HEK293 (cell line): ENCODE data around the gene CHL1.

Source experiments
- CTCF ChIA-PET: fragments of 350-600 bp; formaldehyde crosslinking; extraction: SDS; loops from one replicate; lab custom pipeline; 2021; ENCODE audit warnings: antibody characterized with exemption; lab: Yijun Ruan, JAX
- POLR2A ChIA-PET: fragments of 300-600 bp; formaldehyde crosslinking; extraction: SDS; loops from one replicate; lab custom pipeline; 2020; ENCODE audit warnings: antibody characterized with exemption, inconsistent platforms; lab: Yijun Ruan, JAX
- H3K27ac ChIP-seq: fragments of 200-500 bp; sonication (Bioruptor generic); 2 replicates; pipeline ENCODE4 v1.5.1; 2014; ENCODE audit warnings: low read depth, low read length, control low read depth, inconsistent platforms; ENCODE audit errors: extremely low read depth
- H3K36me3 ChIP-seq, 2 experiments: fragments of 200-500 bp in 1 of 2; sonication (Bioruptor generic) in 1 of 2; 1 replicate in 1 of 2; 2 replicates in 1 of 2; pipeline ENCODE4 v1.5.1; 2014 to 2017; ENCODE audit warnings: inconsistent platforms in 2 of 2, low read length in 2 of 2; ENCODE audit not compliant: control insufficient read depth in 2 of 2, insufficient read depth in 1 of 2
- H3K4me1 ChIP-seq: fragments of 200-500 bp; sonication (Bioruptor generic); 2 replicates; pipeline ENCODE4 v1.5.1; 2014; ENCODE audit warnings: mild to moderate bottlenecking, low read length, inconsistent platforms; ENCODE audit not compliant: control insufficient read depth, insufficient read depth
- H3K4me3 ChIP-seq: 2 replicates; pipeline ENCODE4 v1.5.1; 2011; ENCODE audit warnings: low read depth, mild to moderate bottlenecking, control low read depth, low read length, moderate library complexity
- H3K9me3 ChIP-seq: fragments of 200-500 bp; sonication (Bioruptor generic); 2 replicates; pipeline ENCODE4 v1.5.1; 2014; ENCODE audit warnings: low read depth, low read length, inconsistent platforms; ENCODE audit not compliant: control insufficient read depth, insufficient read depth
- GLIS2 ChIP-seq: fragments of 450-650 bp; formaldehyde crosslinking; IDR thresholded peaks from 2 replicates; pipeline ENCODE4 v1.5.1; 2016; ENCODE audit warnings: missing biosample characterization, missing genetic modification characterization
- KLF8 ChIP-seq: fragments of 450-650 bp; formaldehyde crosslinking; IDR thresholded peaks from 2 replicates; pipeline ENCODE4 v1.5.1; 2016; ENCODE audit warnings: missing biosample characterization, missing genetic modification characterization
- MZF1 ChIP-seq: fragments of 450-650 bp; formaldehyde crosslinking; IDR thresholded peaks from 2 replicates; pipeline ENCODE4 v1.5.1; 2017; ENCODE audit warnings: missing biosample characterization, missing genetic modification characterization, borderline replicate concordance
- OVOL3 ChIP-seq: fragments of 450-650 bp; formaldehyde crosslinking; IDR thresholded peaks from 2 replicates; pipeline ENCODE4 v1.5.1; 2016; ENCODE audit warnings: missing biosample characterization, missing genetic modification characterization
- RBAK ChIP-seq: fragments of 450-650 bp; formaldehyde crosslinking; IDR thresholded peaks from 2 replicates; pipeline ENCODE4 v1.5.1; 2016; ENCODE audit warnings: missing biosample characterization, missing genetic modification characterization
- TRIM28 ChIP-seq: IDR thresholded peaks from 2 replicates; pipeline ENCODE4 v1.6.1; 2011; ENCODE audit warnings: low read length, control low read depth, borderline replicate concordance
- YY2 ChIP-seq: fragments of 450-650 bp; formaldehyde crosslinking; IDR thresholded peaks from 2 replicates; pipeline ENCODE4 v1.5.1; 2016; ENCODE audit warnings: missing biosample characterization, missing genetic modification characterization
- ZFHX2 ChIP-seq: fragments of 450-650 bp; formaldehyde crosslinking; conservative IDR thresholded peaks from 2 replicates; pipeline ENCODE4 v1.5.1; 2016; ENCODE audit warnings: missing biosample characterization, missing genetic modification characterization
- ZNF148 ChIP-seq: fragments of 450-650 bp; formaldehyde crosslinking; IDR thresholded peaks from 2 replicates; pipeline ENCODE4 v1.5.0; 2017; ENCODE audit warnings: missing biosample characterization, missing genetic modification characterization, borderline replicate concordance
- ZNF157 ChIP-seq: fragments of 450-650 bp; formaldehyde crosslinking; IDR thresholded peaks from 2 replicates; pipeline ENCODE4 v1.5.1; 2016; ENCODE audit warnings: missing biosample characterization, missing genetic modification characterization
- ZNF16 ChIP-seq: fragments of 450-650 bp; formaldehyde crosslinking; IDR thresholded peaks from 2 replicates; pipeline ENCODE4 v1.5.1; 2016; ENCODE audit warnings: low read depth, missing biosample characterization, missing genetic modification characterization
- ZNF184 ChIP-seq: fragments of 450-650 bp; IDR thresholded peaks from 2 replicates; pipeline ENCODE4 v1.5.1; 2018; ENCODE audit warnings: missing biosample characterization, mild to moderate bottlenecking, missing genetic modification characterization
- ZNF2 ChIP-seq: fragments of 450-650 bp; formaldehyde crosslinking; IDR thresholded peaks from 2 replicates; pipeline ENCODE4 v1.5.1; 2016; ENCODE audit warnings: missing biosample characterization, missing genetic modification characterization
- ZNF23 ChIP-seq: fragments of 450-650 bp; formaldehyde crosslinking; IDR thresholded peaks from 2 replicates; pipeline ENCODE4 v1.5.1; 2016; ENCODE audit warnings: missing biosample characterization, missing genetic modification characterization, borderline replicate concordance
- ZNF24 ChIP-seq: fragments of 450-650 bp; formaldehyde crosslinking; IDR thresholded peaks from 2 replicates; pipeline ENCODE4 v1.5.1; 2016; ENCODE audit warnings: missing biosample characterization, missing genetic modification characterization
- ZNF280D ChIP-seq: fragments of 450-650 bp; formaldehyde crosslinking; IDR thresholded peaks from 2 replicates; pipeline ENCODE4 v1.5.1; 2016; ENCODE audit warnings: missing biosample characterization, missing genetic modification characterization
- ZNF341 ChIP-seq: fragments of 450-650 bp; formaldehyde crosslinking; IDR thresholded peaks from 2 replicates; pipeline ENCODE4; 2016; ENCODE audit warnings: low read depth, missing biosample characterization, missing genetic modification characterization
- ZNF354C ChIP-seq: fragments of 450-650 bp; formaldehyde crosslinking; IDR thresholded peaks from 2 replicates; pipeline ENCODE4 v1.5.1; 2016; ENCODE audit warnings: missing biosample characterization, missing genetic modification characterization, low read depth, borderline replicate concordance
- ZNF423 ChIP-seq: fragments of 450-650 bp; formaldehyde crosslinking; IDR thresholded peaks from 2 replicates; pipeline ENCODE4 v1.5.1; 2016; ENCODE audit warnings: missing biosample characterization, missing genetic modification characterization
- ZNF48 ChIP-seq: fragments of 450-650 bp; formaldehyde crosslinking; IDR thresholded peaks from 2 replicates; pipeline ENCODE4 v1.5.1; 2016; ENCODE audit warnings: missing biosample characterization, missing genetic modification characterization
- ZNF521 ChIP-seq: fragments of 450-650 bp; formaldehyde crosslinking; IDR thresholded peaks from 2 replicates; pipeline ENCODE4 v1.5.1; 2017; ENCODE audit warnings: missing biosample characterization, mild to moderate bottlenecking, missing genetic modification characterization
- ZNF549 ChIP-seq: fragments of 450-650 bp; IDR thresholded peaks from 2 replicates; pipeline ENCODE4 v1.5.1; 2018; ENCODE audit warnings: missing biosample characterization, missing genetic modification characterization, mild to moderate bottlenecking, inconsistent platforms, moderate library complexity
- ZNF610 ChIP-seq: fragments of 450-650 bp; formaldehyde crosslinking; IDR thresholded peaks from 2 replicates; pipeline ENCODE4 v1.5.1; 2016; ENCODE audit warnings: missing biosample characterization, missing genetic modification characterization, borderline replicate concordance
- ZNF701 ChIP-seq: fragments of 450-650 bp; formaldehyde crosslinking; IDR thresholded peaks from 2 replicates; pipeline ENCODE4 v1.5.1; 2016; ENCODE audit warnings: missing biosample characterization, missing genetic modification characterization
- ZNF704 ChIP-seq: fragments of 450-650 bp; formaldehyde crosslinking; IDR thresholded peaks from 2 replicates; pipeline ENCODE4 v1.5.1; 2016; ENCODE audit warnings: missing biosample characterization, missing genetic modification characterization
- ZNF76 ChIP-seq: fragments of 450-650 bp; formaldehyde crosslinking; IDR thresholded peaks from 2 replicates; pipeline ENCODE4; 2016; ENCODE audit warnings: low read depth, missing biosample characterization, missing genetic modification characterization, borderline replicate concordance

CHL1 gene

DNA sequence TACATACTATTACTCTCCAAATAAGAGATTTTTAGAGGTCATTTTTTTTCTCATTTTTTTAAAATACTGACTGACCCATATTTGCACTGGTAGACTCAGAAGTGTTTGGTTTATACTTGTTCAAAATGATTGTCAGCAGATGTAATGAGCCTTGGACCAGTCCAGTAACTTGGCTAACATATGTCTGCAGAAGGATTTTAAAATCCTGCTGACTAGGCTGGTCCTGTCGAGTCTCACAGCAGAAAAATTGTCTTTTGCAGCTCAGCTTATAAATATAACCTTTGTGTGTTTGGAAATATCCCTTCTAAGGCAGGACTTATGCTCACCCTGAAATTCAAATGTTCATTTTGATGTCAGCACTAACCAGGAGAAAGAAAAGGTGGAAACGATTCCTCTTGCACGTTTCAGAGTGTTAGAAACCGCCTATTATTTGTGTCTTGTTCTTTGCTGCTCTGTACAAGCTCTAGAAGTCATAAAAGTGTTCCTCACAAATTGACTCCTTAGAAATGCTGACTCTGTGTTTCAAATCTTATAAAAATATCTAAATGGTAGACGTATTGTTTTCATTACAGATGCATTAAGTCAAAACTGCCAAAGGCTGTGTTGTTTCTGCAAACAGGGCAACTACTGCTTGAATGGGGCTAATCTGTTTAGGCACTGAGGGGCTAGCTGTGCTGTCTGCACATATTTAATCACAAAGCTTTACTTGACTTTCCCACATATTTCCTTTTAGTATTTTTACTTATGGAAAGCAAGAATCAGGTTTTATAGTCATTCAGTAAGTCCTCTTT is 95.3 kb downstream of the CHL1 start:
- no peaks in the 10 kb centered on the region for H3K9me3 ChIP-seq
- no peak overlapping the region for H3K4me3 ChIP-seq
- H3K4me1 ChIP-seq = no peaks in the 10 kb centered on the region
- no peaks in the 10 kb centered on the region for H3K36me3 ChIP-seq
- H3K27ac ChIP-seq = no peak overlapping the region
- POLR2A ChIA-PET = no interaction called here
- no peak for TF ChIP-seq ZNF423 (tag by site-specific recombination)
- TF ChIP-seq OVOL3 (tag by site-specific recombination) = no peak
- no peak for TF ChIP-seq ZNF521 (tag by site-specific recombination)
- no peak for TF ChIP-seq ZNF24
- no peak for TF ChIP-seq ZNF157 (tag by site-specific recombination)
- no peak for TF ChIP-seq ZNF549 (tag by site-specific recombination)
- TF ChIP-seq RBAK (tag by site-specific recombination) = no peak
- CTCF ChIA-PET = interaction anchor here (1.0 kb wide), 1 partner anchor 62 kb away, joined by 3 read pairs; no protein-coding TSS in a partner anchor

- H3K9me3 ChIP-seq = no peaks in the 10 kb centered on the region
- H3K36me3 ChIP-seq = no peaks in the 10 kb centered on the region
- ChIA-PET CTCF (no interaction called here), POLR2A (no interaction called here)
- no peak overlapping the region for H3K4me3 ChIP-seq
- no peaks in the 10 kb centered on the region for H3K4me1 ChIP-seq
- TF ChIP-seq ZNF76 (tag by site-specific recombination) (no peak), MZF1 (tag by site-specific recombination) (no peak), ZNF354C (no peak), ZFHX2 (tag by site-specific recombination) (no peak), ZNF701 (tag by site-specific recombination) (no peak), ZNF280D (tag by site-specific recombination) (no peak), ZNF23 (tag by site-specific recombination) (no peak), ZNF341 (tag by site-specific recombination) (no peak), ZNF2 (tag by site-specific recombination) (no peak), ZNF610 (tag by site-specific recombination) (no peak), TRIM28 (no peak), ZNF184 (no peak), KLF8 (tag by site-specific recombination) (no peak), GLIS2 (tag by site-specific recombination) (no peak), ZNF16 (no peak), YY2 (tag by site-specific recombination) (no peak), ZNF148 (no peak), ZNF704 (tag by site-specific recombination) (no peak), ZNF48 (tag by site-specific recombination) (no peak)
- no peak overlapping the region for H3K27ac ChIP-seq
Measured at GRCh38 chr3:294096-294495, 97.5 kb downstream of the CHL1 start.
